H1 (cell line): Measurements from ENCODE around the gene DAG1. TPM values are rescaled to one million over a fixed set of nuclear protein-coding genes. Genes with fewer than 3 reads are reported as not detected.

Experiments used
- ASH2L ChIP-seq: fragments of 200-600, 300-600 bp; sonication (generic); IDR thresholded peaks from one replicate; pipeline ENCODE4 v1.7.1; 2017; ENCODE audit warnings: low read length
- BRCA1 ChIP-seq: IDR thresholded peaks from 2 replicates; pipeline ENCODE4 v1.6.1; 2012; ENCODE audit warnings: low read depth, low read length, improper control_type of control experiment
- CHD2 ChIP-seq: IDR thresholded peaks from 2 replicates; pipeline ENCODE4 v1.6.1; 2012; ENCODE audit warnings: low read length, improper control_type of control experiment
- CREB1 ChIP-seq: IDR thresholded peaks from 2 replicates; pipeline ENCODE4 v1.6.1; 2012; ENCODE audit warnings: inconsistent platforms
- FOSL1 ChIP-seq: IDR thresholded peaks from 2 replicates; pipeline ENCODE4 v1.6.1; 2011; ENCODE audit warnings: mild to moderate bottlenecking, low read depth, low read length, moderate library complexity; ENCODE audit not compliant: insufficient read depth
- HDAC6 ChIP-seq: IDR thresholded peaks from one replicate; pipeline ENCODE4 v1.7.1; 2012; ENCODE audit warnings: low read depth, mild to moderate bottlenecking, inconsistent platforms, low read length, moderate library complexity
- KDM4A ChIP-seq: IDR thresholded peaks from one replicate; pipeline ENCODE4 v1.7.1; 2012; ENCODE audit warnings: low read depth, mild to moderate bottlenecking, moderate library complexity, low read length, inconsistent platforms; ENCODE audit not compliant: severe bottlenecking
- MAFK ChIP-seq: IDR thresholded peaks from 2 replicates; pipeline ENCODE4 v1.6.1; 2012; ENCODE audit warnings: low read depth, mild to moderate bottlenecking, improper control_type of control experiment, low read length
- POU5F1 ChIP-seq: IDR thresholded peaks from 2 replicates; pipeline ENCODE4 v1.6.1; 2011; ENCODE audit warnings: low read depth, mild to moderate bottlenecking, low read length, moderate library complexity
- RFX5 ChIP-seq: IDR thresholded peaks from 2 replicates; pipeline ENCODE4 v1.6.1; 2011; ENCODE audit warnings: low read depth, low read length, improper control_type of control experiment, borderline replicate concordance
- SAP30 ChIP-seq: fragments of 300-600 bp; sonication (generic); IDR thresholded peaks from 2 replicates; pipeline ENCODE4 v1.7.1; 2012; ENCODE audit warnings: low read length, moderate library complexity, mild to moderate bottlenecking, inconsistent platforms; ENCODE audit not compliant: insufficient read depth, insufficient replicate concordance
- SIN3A ChIP-seq, 2 experiments: IDR thresholded peaks in 1 of 2; conservative IDR thresholded peaks in 1 of 2; 2 replicates each; pipeline ENCODE4 v1.6.1; 2011 to 2012; ENCODE audit warnings: low read length in 2 of 2, improper control_type of control experiment in 1 of 2, low read depth in 1 of 2, mild to moderate bottlenecking in 1 of 2
- SIX5 ChIP-seq: IDR thresholded peaks from 2 replicates; pipeline ENCODE4 v1.6.1; 2011; ENCODE audit warnings: mild to moderate bottlenecking, low read depth, low read length
- SP1 ChIP-seq: IDR thresholded peaks from 2 replicates; pipeline ENCODE4 v1.6.1; 2011; ENCODE audit warnings: low read depth, low read length
- SRF ChIP-seq: IDR thresholded peaks from 2 replicates; pipeline ENCODE4 v1.6.1; 2011; ENCODE audit warnings: mild to moderate bottlenecking, low read depth, low read length, moderate library complexity
- TAF1 ChIP-seq: IDR thresholded peaks from 2 replicates; pipeline ENCODE4 v1.6.1; 2011; ENCODE audit warnings: mild to moderate bottlenecking, low read depth, low read length
- TAF7 ChIP-seq: optimal IDR thresholded peaks from 2 replicates; pipeline ENCODE3; 2011; ENCODE audit warnings: low read depth, mild to moderate bottlenecking, inconsistent platforms, low read length, moderate library complexity, borderline replicate concordance
- TBP ChIP-seq: IDR thresholded peaks from 2 replicates; pipeline ENCODE4 v1.6.1; 2011; ENCODE audit warnings: low read depth, low read length, improper control_type of control experiment
- TCF12 ChIP-seq: IDR thresholded peaks from 2 replicates; pipeline ENCODE4 v1.6.1; 2011; ENCODE audit warnings: low read depth, mild to moderate bottlenecking, low read length
- YY1 ChIP-seq: IDR thresholded peaks from 2 replicates; pipeline ENCODE4 v1.6.1; 2011; ENCODE audit warnings: low read depth, mild to moderate bottlenecking, low read length
- ZNF274 ChIP-seq: IDR thresholded peaks from 2 replicates; pipeline ENCODE4 v1.7.0; 2012; ENCODE audit warnings: low read length, borderline replicate concordance; ENCODE audit errors: extremely low read depth
- polyA plus RNA-seq, 7 experiments: library from polyadenylated mRNA; depleted of rRNA in 3 of 7; stranded (reverse) in 5 of 7; unstranded in 2 of 7; fragments of >200 nt in 5 of 7; fragments of 200-250 nt in 2 of 7; gene quantifications; 1 replicate in 5 of 7; 2 replicates in 1 of 7; 4 replicates in 1 of 7; pipeline versions ENCODE4 v1.2.1 to v1.2.3, GENCODE V29; 2011 to 2013; ENCODE audit warnings: missing spikeins in 2 of 7, mixed read lengths in 2 of 7
- total RNA-seq: library from RNA; stranded (reverse); fragmentation: NEBNext Ultra II Directional; extraction: Animal tissue kit (Norgen Biotek cat#: 25700); gene quantifications from 2 replicates; pipeline ENCODE4 v1.2.1, GENCODE V29; 2021
- TF ChIP-seq, protein P1 (sequence below): IDR thresholded peaks from 2 replicates; pipeline ENCODE4 v1.6.1; 2011; ENCODE audit warnings: low read depth, mild to moderate bottlenecking, low read length; ENCODE audit not compliant: insufficient read depth

Gene DAG1
- total and polyA plus RNA-seq, 2 of the 8 experiments (the other 6 are each of a cell fraction or from before 2014, with no cell fraction given) = 97.5 to 138 TPM

DNA sequence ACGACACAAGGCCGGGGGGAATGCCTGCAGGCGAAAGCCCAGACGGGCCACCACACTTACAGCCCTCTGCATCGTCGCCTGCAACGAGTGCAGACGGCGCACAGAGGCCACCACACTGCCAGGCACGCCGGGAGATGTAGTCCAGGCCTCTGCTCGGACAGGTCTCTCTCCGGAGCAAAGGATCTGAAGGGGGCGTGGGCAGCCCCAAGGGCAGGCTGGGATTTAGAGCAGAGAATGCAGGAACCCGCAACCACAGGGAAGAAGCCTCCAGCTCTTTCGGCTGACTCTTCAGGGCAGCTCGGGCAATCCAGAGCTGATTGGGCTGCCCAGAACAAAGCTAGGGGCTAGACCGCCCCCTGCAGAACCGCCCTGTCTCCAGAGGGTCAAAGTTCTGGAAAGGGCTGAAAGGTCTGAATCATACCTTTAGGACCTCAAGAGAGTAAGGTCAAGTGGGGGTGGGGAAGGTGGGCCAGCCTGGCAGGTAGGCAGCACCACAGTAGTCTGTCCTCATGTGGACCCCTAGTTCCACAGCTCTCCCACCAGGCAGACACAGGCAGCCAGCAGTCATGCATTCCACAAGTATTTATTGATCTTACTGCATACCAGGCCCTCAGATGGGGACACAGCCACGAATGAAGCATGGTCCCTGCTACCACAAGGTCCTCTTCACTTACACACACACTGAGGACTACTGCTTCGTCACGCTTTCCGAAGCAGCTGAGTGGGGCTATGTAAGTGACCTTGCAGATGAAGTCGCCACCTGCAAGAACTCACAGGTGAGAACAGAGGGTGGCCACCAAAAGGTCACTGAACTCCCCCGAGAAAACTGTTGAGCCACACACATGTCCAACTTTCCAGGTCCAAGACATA, 47.5 kb upstream of the DAG1 start, which contains the start of gene AMT (continued):
- TF ChIP-seq, protein P1, sequence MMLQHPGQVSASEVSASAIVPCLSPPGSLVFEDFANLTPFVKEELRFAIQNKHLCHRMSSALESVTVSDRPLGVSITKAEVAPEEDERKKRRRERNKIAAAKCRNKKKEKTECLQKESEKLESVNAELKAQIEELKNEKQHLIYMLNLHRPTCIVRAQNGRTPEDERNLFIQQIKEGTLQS = peak; percentile 83
- TF ChIP-seq YY1 (0 out of 2 replicates have a peak, but pooled peaks have one; percentile 3), TCF12 (0 out of 2 replicates have a peak, but pooled peaks have one; percentile 29), SAP30 (peak; percentile 3), CHD2 (no peak; the same call in 1 of the 2 replicates), RFX5 (no peak), MAFK (no peak), SP1 (0 out of 2 replicates have a peak, but pooled peaks have one; percentile 32), CREB1 (peak; percentile 97), ASH2L (no peak), SIN3A (conservative IDR thresholded peaks at IDR 0.05 in 1 of 2, IDR thresholded peaks at IDR 0.05 in 1 of 2; ENCODE audit: low read depth in 1 of 2, low read length in 2 of 2) (peak; percentile 4 to 96; a peak in 2 of 4 replicates), TBP (peak; percentile 80), FOSL1 (no peak), HDAC6 (no peak), BRCA1 (no peak), SIX5 (peak; percentile 80), TAF1 (peak; percentile 80; the same call in 1 of the 2 replicates), KDM4A (peak; percentile 95), ZNF274 (no peak), SRF (peak; percentile 74), TAF7 (peak; percentile 68), POU5F1 (no peak)
